HCT116 (cell line): Measurements from ENCODE around the gene TCF12.

ENCODE experiments used
- ATF3 ChIP-seq: IDR thresholded peaks from 2 replicates; pipeline ENCODE4 v1.6.1; 2012
- CEBPB ChIP-seq: IDR thresholded peaks from 2 replicates; pipeline ENCODE4 v1.6.1; 2012; ENCODE audit warnings: low read depth
- CTCF ChIP-seq, 3 experiments: fragments of 200-600 bp in 1 of 3; sonication (generic) in 1 of 3; IDR thresholded peaks in 2 of 3; conservative IDR thresholded peaks in 1 of 3; 2 replicates each; pipeline ENCODE4 v1.5.1; 2012 to 2017; ENCODE audit warnings: low read depth in 2 of 3, low read length in 2 of 3, antibody characterized with exemption in 1 of 3, borderline replicate concordance in 1 of 3, control low read depth in 1 of 3, mild to moderate bottlenecking in 1 of 3, mixed read lengths in 1 of 3, mixed run types in 1 of 3, moderate library complexity in 1 of 3; ENCODE audit not compliant: insufficient read depth in 1 of 3
- EZH2 ChIP-seq: fragments of 200-600 bp; sonication (generic); IDR thresholded peaks from 2 replicates; pipeline ENCODE4 v1.6.1; 2017; ENCODE audit warnings: antibody characterized with exemption, mixed run types
- JUND ChIP-seq: IDR thresholded peaks from 2 replicates; pipeline ENCODE4 v1.6.1; 2012
- MAX ChIP-seq: IDR thresholded peaks from 2 replicates; pipeline ENCODE4 v1.6.1; 2012
- POLR2AphosphoS5 ChIP-seq: IDR thresholded peaks from 2 replicates; pipeline ENCODE4 v1.6.1; 2011; ENCODE audit warnings: mild to moderate bottlenecking, low read depth, low read length, moderate library complexity
- RAD21 ChIP-seq: IDR thresholded peaks from 2 replicates; pipeline ENCODE4 v1.6.1; 2012; ENCODE audit warnings: low read depth, mild to moderate bottlenecking
- TCF7L2 ChIP-seq: IDR thresholded peaks from 2 replicates; pipeline ENCODE4 v1.7.0; 2011; ENCODE audit warnings: borderline replicate concordance, inconsistent platforms; ENCODE audit not compliant: insufficient read depth, insufficient read length; ENCODE audit errors: extremely low read depth
- YY1 ChIP-seq: IDR thresholded peaks from 2 replicates; pipeline ENCODE4 v1.6.1; 2011; ENCODE audit warnings: low read length, low read depth, moderate library complexity, mild to moderate bottlenecking; ENCODE audit not compliant: insufficient replicate concordance; ENCODE audit errors: extremely low read depth

- no peak for TF ChIP-seq POLR2AphosphoS5
- no peak for TF ChIP-seq CTCF (IDR thresholded peaks at IDR 0.05 in 2 of 3, conservative IDR thresholded peaks at IDR 0.05 in 1 of 3; ENCODE audit: borderline replicate concordance in 1 of 3, insufficient read depth in 1 of 3, low read depth in 2 of 3, low read length in 2 of 3)
- TF ChIP-seq EZH2, result no peak
- no peak for TF ChIP-seq TCF7L2
- TF ChIP-seq MAX, result no peak
- TF ChIP-seq YY1, result no peak
- no peak for TF ChIP-seq CEBPB
- TF ChIP-seq RAD21, result no peak
- no peak for TF ChIP-seq ATF3
- no peak for TF ChIP-seq JUND
These were observed 45.3 kb downstream of the TCF12 start for GRCh38 chr15:56963710-56964109.
